ENCODE results near the gene STK32C.

DNA sequence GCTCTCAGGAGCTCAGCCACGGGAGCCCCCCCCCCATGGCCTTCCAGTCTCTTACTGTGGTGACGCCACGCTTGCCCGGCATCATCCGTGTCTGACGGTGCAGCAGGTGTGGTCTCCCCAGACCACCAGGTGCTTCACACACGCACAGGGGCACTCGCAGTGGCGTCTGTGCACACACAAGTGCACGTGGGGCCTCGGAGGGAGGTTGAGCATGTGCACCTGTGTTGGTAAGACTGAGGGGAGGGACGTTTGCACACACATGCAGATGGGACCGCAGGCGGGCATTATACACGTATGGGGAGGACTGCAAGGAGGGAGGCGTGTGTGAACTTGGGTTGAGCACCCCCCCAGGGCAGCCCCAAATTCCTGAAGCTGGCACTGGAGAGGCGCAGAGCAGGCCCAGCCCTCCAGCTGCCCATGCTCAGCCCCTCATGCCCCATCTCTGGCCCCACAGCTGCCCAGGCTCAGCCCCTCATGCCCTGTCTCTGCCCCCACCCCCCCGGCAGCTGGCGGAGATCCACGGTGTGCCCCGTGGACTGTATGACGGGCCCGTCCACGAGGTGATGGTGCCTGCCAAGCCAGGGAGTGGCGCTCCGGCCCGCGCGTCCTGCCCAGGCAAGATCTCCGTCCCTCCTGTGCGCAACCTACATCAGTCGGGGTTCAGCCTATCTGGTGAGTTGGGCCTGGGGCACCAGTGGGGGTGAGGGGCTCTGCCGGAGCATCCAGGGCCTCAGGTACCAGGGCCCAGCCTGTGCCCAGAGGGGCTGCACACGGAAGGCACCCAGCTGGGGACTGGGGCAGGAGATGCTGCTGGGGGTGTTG lies 104.3 kb downstream of the STK32C start:
- no peak for TF ChIP-seq EZH2 (IDR thresholded peaks at IDR 0.05)
- TF ChIP-seq, protein P1, sequence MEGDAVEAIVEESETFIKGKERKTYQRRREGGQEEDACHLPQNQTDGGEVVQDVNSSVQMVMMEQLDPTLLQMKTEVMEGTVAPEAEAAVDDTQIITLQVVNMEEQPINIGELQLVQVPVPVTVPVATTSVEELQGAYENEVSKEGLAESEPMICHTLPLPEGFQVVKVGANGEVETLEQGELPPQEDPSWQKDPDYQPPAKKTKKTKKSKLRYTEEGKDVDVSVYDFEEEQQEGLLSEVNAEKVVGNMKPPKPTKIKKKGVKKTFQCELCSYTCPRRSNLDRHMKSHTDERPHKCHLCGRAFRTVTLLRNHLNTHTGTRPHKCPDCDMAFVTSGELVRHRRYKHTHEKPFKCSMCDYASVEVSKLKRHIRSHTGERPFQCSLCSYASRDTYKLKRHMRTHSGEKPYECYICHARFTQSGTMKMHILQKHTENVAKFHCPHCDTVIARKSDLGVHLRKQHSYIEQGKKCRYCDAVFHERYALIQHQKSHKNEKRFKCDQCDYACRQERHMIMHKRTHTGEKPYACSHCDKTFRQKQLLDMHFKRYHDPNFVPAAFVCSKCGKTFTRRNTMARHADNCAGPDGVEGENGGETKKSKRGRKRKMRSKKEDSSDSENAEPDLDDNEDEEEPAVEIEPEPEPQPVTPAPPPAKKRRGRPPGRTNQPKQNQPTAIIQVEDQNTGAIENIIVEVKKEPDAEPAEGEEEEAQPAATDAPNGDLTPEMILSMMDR (IDR thresholded peaks at IDR 0.05): no peak

All from neural progenitor cell (in vitro differentiated cells).